ENCODE results near the gene KLC1.
"Not testable (repeated sequence)": the region's sequence is repeated elsewhere in the genome, so short reads cannot be mapped to it uniquely, and the experiment has no call there.

Gene KLC1

GRCh38 chr14:103662029-103662428, 33.0 kb downstream of the KLC1 start:
- no peak for DNase-seq

GRCh38 chr14:103662591-103662990, 33.6 kb downstream of the KLC1 start:
- DNase-seq, result no peak

- DNase-seq, result no peak
Observed at GRCh38 chr14:103663506-103663905, 34.5 kb downstream of the KLC1 start.

GRCh38 chr14:103667671-103668070, 38.7 kb downstream of the KLC1 start:
- DNase-seq, result no peak

- no peak for DNase-seq
Observed at GRCh38 chr14:103668117-103668516, 39.1 kb downstream of the KLC1 start.

GRCh38 chr14:103669370-103669769, 40.4 kb downstream of the KLC1 start:
- no peak for DNase-seq

GRCh38 chr14:103671911-103672310, 42.9 kb downstream of the KLC1 start:
- no peak for DNase-seq

- DNase-seq, result no peak
Observed at GRCh38 chr14:103675957-103676356, 46.9 kb downstream of the KLC1 start.

- DNase-seq, result no peak
Observed at GRCh38 chr14:103676881-103677675, 48.1 kb downstream of the KLC1 start.

GRCh38 chr14:103679351-103679750, 50.3 kb downstream of the KLC1 start:
- peak; percentile 54 for DNase-seq

- DNase-seq, result no peak
Observed at GRCh38 chr14:103680491-103681231, 51.6 kb downstream of the KLC1 start.

GRCh38 chr14:103683139-103683538, 54.1 kb downstream of the KLC1 start:
- DNase-seq, result no peak

- DNase-seq, result no peak
Observed at GRCh38 chr14:103684471-103684870, 55.5 kb downstream of the KLC1 start.

GRCh38 chr14:103684871-103685270, 55.9 kb downstream of the KLC1 start:
- no peak for DNase-seq

GRCh38 chr14:103685276-103686211, 56.5 kb downstream of the KLC1 start:
- no peak for DNase-seq

- DNase-seq, result no peak
Observed at GRCh38 chr14:103686831-103687485, 57.9 kb downstream of the KLC1 start.

GRCh38 chr14:103687712-103688111, 58.7 kb downstream of the KLC1 start:
- no peak for DNase-seq

GRCh38 chr14:103688441-103688840, 59.4 kb downstream of the KLC1 start:
- DNase-seq, result no peak

- no peak for DNase-seq
Observed at GRCh38 chr14:103688906-103689902, 60.2 kb downstream of the KLC1 start.

- DNase-seq, result no peak
Observed at GRCh38 chr14:103690332-103690731, 61.3 kb downstream of the KLC1 start.

GRCh38 chr14:103691655-103692054, 62.6 kb downstream of the KLC1 start:
- not testable (repeated sequence) for DNase-seq

Data from activated naive CD4-positive, alpha-beta T cell treated with anti-CD3 and anti-CD28 coated beads, Interleukin-2, amount 50 U/mL, for 16 hours (primary cell).